Stimulated activated effector memory CD8-positive, alpha-beta T cell treated with anti-CD3 and anti-CD28 coated beads, Interleukin-12 subunit alpha, Interleukin-12 subunit beta, amount 100 ng/mL, for 72 hours (primary cell): ENCODE measurements around the gene KCNIP4.

Experiments used
- ATAC-seq: fragments of 150-1000 bp; cut with Tn5 transposase; 2 replicates; pipeline ENCODE4 v1.10.0; 2021
- DNase-seq, 2 donors: peaks; one replicate each; pipeline ENCODE4 v3.0.0; 2021 to 2022; ENCODE audit warnings: low spot score in 2 of 2
- H3K27ac Mint-ChIP-seq: one replicate; pipeline ENCODE4 v1.8.0; 2022; ENCODE audit warnings: mild to moderate bottlenecking, mixed read lengths
- H3K36me3 Mint-ChIP-seq: one replicate; pipeline ENCODE4 v1.8.0; 2022; ENCODE audit warnings: mild to moderate bottlenecking, mixed read lengths
- H3K4me1 Mint-ChIP-seq: one replicate; pipeline ENCODE4 v1.8.0; 2022; ENCODE audit warnings: mixed read lengths
- H3K4me3 Mint-ChIP-seq: one replicate; pipeline ENCODE4 v1.8.0; 2022; ENCODE audit warnings: mild to moderate bottlenecking, mixed read lengths
- H3K9me3 Mint-ChIP-seq: one replicate; pipeline ENCODE4 v1.8.0; 2022; ENCODE audit warnings: mixed read lengths

Gene KCNIP4

DNA sequence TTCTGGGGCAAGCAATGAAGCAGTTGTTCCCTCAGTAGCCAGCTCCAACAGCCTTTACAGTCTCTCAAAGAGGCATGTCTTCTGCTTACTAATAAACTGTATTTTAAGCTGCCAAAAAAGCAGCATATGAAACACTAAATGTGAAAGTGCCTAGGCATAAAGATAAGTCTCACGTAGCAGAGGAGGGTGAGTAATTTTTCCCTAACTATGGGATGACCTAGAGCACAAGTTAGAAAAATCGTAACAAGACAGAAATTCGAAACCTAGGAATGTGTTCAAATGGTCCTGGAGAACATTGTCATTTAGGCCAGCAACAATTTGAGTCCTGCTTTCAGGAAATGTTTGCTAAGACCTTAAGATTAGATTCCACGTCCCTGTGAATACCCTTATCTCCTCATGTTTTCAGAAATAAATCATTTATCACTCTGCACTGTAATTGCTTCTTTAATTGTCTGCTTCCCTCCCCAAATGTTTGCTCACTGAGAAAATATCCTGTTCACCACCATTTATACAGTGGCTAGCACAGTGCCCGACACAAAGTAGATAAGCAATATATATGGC is 222.2 kb downstream of the KCNIP4 start:
- H3K27ac Mint-ChIP-seq = no peak overlapping the region
- H3K4me3 Mint-ChIP-seq = no peak overlapping the region
- H3K4me1 Mint-ChIP-seq = no peaks in the 10 kb centered on the region
- DNase-seq = no peak
- ATAC-seq = no peak
- no peaks in the 10 kb centered on the region for H3K36me3 Mint-ChIP-seq
- peaks cover 11% of the 10 kb centered on the region for H3K9me3 Mint-ChIP-seq

DNA sequence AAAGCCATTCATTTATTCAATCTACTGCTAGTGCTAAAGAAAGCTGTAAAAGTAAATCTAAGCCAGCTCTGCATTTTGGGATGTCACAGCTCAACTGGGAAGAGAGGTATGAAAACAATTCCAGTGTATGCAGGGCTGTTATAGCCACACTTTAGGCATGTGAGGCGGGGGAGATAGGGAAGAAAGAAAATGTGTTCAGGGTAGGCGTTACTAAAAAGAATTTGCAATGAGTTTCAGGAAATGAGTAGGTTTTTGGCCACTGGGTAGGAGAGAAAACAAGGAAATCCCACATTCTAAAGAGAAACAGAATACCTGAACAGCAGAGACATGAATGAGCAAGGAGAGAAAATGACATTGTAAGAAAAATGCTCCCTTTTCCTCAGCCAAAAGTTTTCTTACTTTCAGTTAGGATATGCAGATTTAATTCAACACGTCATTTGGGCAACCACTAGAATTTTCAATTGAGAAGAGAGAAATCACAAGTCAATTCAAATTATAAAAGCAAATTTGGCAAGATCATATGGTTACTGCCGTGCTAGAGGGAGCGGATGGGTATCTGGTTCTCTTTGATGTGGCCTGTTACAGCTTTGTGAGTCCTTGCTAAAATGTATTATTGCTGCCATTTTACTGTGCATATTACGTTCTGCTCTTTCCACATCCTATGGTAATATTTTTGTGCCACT is 226.3 kb downstream of the KCNIP4 start:
- DNase-seq (no peak), ATAC-seq (no peak)
- no peak overlapping the region for H3K4me3 Mint-ChIP-seq
- no peak overlapping the region for H3K27ac Mint-ChIP-seq
- no peaks in the 10 kb centered on the region for H3K4me1 Mint-ChIP-seq
- peaks cover 4% of the 10 kb centered on the region for H3K9me3 Mint-ChIP-seq
- no peaks in the 10 kb centered on the region for H3K36me3 Mint-ChIP-seq

DNA sequence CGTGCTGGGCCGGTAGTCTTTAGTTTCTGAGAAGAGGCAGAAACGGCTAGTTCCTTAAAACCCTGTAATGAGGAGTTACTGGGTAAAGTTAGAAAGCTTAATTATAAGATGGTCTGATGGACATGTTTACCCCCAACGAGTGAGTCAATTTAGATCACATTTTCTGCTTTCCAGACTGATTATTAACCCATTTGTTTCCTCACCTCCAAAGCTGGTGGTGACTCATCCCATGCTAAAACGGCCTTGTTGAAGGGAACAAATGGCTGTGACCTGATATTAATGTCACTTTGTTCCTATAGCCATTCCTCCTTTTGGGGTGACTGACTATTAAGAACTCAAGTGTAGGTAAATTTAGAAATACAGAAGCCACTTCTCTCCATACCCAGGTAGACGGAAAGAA is 232.0 kb downstream of the KCNIP4 start:
- no peaks in the 10 kb centered on the region for H3K36me3 Mint-ChIP-seq
- no peak overlapping the region for H3K4me3 Mint-ChIP-seq
- peaks cover 10% of the 10 kb centered on the region for H3K9me3 Mint-ChIP-seq
- ATAC-seq (no peak), DNase-seq (no peak)
- H3K27ac Mint-ChIP-seq = no peak overlapping the region
- no peaks in the 10 kb centered on the region for H3K4me1 Mint-ChIP-seq

DNA sequence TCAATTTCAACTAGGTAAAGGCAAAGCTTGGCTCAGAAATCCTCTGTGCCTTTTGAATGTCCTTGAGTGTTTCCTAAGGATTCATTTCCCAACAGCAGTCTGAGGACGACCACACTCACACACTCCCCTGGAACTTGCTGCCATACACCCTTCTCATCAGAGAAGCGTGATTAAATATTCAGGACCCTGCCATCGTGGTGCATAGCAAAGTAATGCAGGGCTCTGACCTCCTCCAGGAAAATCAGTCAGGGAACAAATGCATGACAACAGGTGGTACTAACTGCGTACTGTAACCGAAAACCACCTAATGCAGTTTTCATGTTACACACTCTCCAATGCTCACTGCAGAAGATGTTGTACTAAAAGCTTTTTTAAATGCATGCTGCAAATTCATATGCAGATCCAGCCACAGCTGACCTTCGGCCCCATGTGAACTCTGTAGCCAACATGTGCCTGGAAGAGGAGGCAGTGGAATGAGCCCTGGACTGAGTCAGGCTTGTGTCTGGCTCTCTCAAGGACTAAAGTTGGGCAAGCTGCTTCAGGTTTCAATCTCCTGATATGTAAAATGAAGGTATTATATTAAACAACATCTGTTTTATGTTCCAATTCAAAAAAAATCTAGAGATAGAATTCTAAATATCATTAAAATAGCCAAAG is 238.3 kb downstream of the KCNIP4 start:
- ATAC-seq (no peak), DNase-seq (no peak)
- no peak overlapping the region for H3K27ac Mint-ChIP-seq
- H3K9me3 Mint-ChIP-seq = peaks cover 10% of the 10 kb centered on the region
- no peaks in the 10 kb centered on the region for H3K4me1 Mint-ChIP-seq
- no peaks in the 10 kb centered on the region for H3K36me3 Mint-ChIP-seq
- no peak overlapping the region for H3K4me3 Mint-ChIP-seq

DNA sequence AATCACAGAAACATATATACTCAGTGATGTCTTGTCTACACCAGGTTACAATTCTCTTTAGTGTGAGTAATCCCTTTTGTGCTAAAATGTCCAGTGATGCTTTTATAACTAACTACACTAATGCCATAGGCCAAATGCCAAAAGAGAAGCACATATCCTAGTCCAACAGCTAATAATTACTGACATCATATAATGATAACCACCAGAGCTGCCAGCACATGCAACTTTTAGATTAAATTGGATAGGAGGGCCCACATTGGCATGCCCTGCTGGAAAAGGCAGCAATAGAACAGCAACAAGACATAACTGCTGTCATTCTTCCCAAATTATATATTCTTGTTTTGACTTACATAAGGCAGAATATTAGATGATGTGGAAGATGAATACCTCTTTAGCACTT is 238.8 kb downstream of the KCNIP4 start:
- ATAC-seq (no peak), DNase-seq (no peak)
- Mint-ChIP-seq H3K4me3 (no peak overlapping the region), H3K9me3 (peaks cover 12% of the 10 kb centered on the region), H3K27ac (no peak overlapping the region), H3K4me1 (no peaks in the 10 kb centered on the region), H3K36me3 (no peaks in the 10 kb centered on the region)

DNA sequence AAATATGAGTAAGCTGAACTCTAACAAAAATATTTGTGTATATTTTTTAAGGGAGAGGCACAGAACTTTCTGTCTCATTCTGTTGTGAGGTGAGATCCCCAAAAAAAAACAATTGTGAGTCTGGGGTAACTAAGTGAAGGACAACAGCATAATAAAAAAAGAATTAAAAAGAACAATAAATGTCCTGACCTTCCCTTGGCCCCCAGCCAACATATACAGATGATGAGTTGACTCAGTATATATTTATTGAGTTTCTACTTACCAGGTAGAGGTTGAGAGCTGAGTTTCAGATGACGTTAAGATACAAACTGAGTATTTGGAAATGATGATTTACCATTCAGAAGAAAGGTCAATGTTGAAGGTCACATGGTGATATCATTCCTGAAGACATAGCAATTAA is 239.5 kb downstream of the KCNIP4 start:
- Mint-ChIP-seq H3K4me1 (no peaks in the 10 kb centered on the region), H3K4me3 (no peak overlapping the region), H3K9me3 (peaks cover 9% of the 10 kb centered on the region), H3K27ac (no peak overlapping the region), H3K36me3 (no peaks in the 10 kb centered on the region)
- ATAC-seq = no peak
- no peak for DNase-seq

DNA sequence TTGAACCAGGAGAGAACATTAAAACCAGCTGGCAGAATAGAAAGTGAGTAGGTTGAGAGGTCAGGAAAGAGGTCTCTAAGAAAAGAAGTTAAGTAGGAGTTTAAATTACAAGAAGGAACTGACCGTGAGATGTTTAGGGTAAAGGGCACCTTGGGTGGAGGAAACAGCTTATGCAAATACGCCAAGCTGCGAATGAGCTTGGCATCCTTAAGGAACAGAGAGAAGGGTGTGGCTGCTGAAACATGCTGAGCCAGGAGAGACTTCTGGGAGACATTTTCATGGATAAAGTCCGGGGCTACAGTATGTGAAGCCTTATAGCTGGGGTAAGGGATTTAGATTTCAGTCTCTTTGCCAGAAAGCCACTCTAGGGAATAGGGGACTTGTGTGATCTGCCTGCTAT is 249.1 kb downstream of the KCNIP4 start:
- no peak overlapping the region for H3K4me3 Mint-ChIP-seq
- H3K36me3 Mint-ChIP-seq = no peaks in the 10 kb centered on the region
- ATAC-seq (no peak), DNase-seq (no peak)
- no peak overlapping the region for H3K27ac Mint-ChIP-seq
- no peaks in the 10 kb centered on the region for H3K4me1 Mint-ChIP-seq
- no peaks in the 10 kb centered on the region for H3K9me3 Mint-ChIP-seq

DNA sequence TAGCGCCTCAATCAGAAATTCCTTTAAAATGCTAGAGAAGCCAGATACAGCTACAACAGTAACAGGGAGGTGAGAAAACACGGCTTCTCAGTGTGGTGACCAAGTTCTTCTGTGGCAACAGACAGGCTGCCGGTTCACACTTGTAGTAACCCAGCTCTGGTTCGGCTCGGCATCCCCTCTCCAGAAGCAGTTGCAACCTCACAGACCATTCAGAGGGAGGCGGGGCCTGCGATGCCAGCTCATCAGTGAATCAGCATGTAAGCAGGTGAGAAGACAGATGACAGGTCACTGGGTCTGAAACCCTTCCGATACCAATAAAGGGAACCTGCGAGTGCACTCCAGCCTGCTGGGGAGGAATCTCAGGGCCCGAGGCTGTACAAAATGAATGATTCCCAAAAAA is 251.0 kb downstream of the KCNIP4 start:
- ATAC-seq (no peak), DNase-seq (no peak)
- no peak overlapping the region for H3K4me3 Mint-ChIP-seq
- H3K9me3 Mint-ChIP-seq = peaks cover 3% of the 10 kb centered on the region
- no peaks in the 10 kb centered on the region for H3K4me1 Mint-ChIP-seq
- no peaks in the 10 kb centered on the region for H3K36me3 Mint-ChIP-seq
- H3K27ac Mint-ChIP-seq = no peak overlapping the region

DNA sequence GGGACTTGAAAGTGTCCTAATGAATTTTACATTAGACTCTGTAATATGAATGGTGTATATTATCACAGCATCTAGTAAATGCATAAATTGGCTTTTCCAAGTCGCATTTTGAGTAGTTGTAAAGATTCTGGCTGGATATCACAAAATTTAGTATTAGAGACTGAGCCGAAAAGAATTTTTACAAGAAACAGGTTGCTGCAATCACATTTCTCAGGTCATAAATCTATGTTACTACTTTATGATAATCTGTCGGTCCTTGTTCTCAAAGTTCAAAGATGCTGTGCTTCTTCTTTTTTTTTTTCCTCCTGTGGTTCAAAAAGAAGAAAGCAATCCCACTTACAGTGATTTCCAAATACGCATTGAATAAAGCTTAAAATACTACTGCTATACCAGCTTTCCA is 253.4 kb downstream of the KCNIP4 start:
- Mint-ChIP-seq H3K9me3 (peaks cover 3% of the 10 kb centered on the region), H3K36me3 (no peaks in the 10 kb centered on the region), H3K27ac (no peak overlapping the region), H3K4me1 (no peaks in the 10 kb centered on the region), H3K4me3 (no peak overlapping the region)
- no peak for ATAC-seq
- no peak for DNase-seq

DNA sequence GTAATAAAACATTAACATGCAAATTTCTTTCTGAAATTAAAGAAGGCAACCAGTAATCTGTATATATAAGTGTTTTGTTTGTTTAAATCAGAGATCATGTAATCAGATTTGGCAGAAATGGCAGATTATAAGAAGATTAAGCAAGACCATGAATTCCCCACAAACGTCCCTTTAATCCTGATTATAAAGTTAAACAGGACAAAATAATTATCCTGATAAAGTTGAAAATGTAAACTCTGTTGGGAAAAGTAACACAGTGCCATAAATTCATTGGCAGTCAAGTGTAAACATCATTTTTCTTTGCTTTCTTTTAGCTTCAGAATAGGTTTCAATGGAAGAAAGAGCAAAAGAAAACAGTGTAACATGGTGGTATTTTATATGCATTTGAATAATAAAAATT is 256.3 kb downstream of the KCNIP4 start:
- no peaks in the 10 kb centered on the region for H3K4me1 Mint-ChIP-seq
- DNase-seq (no peak), ATAC-seq (no peak)
- H3K4me3 Mint-ChIP-seq = no peak overlapping the region
- no peaks in the 10 kb centered on the region for H3K36me3 Mint-ChIP-seq
- no peak overlapping the region for H3K27ac Mint-ChIP-seq
- H3K9me3 Mint-ChIP-seq = peaks cover 7% of the 10 kb centered on the region

DNA sequence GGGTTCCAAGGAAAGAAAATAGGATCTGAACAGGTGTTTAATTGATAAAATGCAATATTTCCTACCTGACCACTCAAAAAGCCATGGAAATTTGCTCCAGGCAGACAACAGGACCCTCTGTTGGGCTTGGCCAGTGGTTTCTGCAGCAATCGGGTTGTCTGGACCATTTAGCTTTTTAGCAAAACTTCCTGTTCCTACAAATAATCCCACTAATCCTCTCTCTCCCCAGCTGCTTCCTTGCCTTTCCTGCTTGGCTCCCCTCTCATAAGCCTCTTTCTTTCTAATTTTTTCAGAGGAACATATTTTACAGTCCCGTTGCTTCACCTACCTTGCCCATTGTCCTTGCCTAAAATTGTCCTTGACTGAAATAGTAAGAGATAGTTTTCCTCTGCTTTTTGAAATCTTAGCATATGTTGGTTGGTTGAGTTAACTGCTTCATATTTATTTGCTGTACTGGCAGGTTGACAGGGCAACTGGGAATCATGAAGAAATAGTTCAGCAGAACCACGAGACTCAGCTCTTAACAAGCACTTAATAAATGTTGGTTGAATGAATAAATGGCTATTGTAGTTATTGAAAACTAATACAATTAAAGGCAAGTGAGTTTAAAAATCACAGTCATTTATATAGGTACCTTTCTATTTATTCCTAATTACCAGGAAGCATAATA is 259.8 kb downstream of the KCNIP4 start:
- no peak for ATAC-seq
- Mint-ChIP-seq H3K4me3 (no peak overlapping the region), H3K27ac (no peak overlapping the region), H3K9me3 (peaks cover 7% of the 10 kb centered on the region), H3K36me3 (no peaks in the 10 kb centered on the region), H3K4me1 (no peaks in the 10 kb centered on the region)
- DNase-seq = no peak

DNA sequence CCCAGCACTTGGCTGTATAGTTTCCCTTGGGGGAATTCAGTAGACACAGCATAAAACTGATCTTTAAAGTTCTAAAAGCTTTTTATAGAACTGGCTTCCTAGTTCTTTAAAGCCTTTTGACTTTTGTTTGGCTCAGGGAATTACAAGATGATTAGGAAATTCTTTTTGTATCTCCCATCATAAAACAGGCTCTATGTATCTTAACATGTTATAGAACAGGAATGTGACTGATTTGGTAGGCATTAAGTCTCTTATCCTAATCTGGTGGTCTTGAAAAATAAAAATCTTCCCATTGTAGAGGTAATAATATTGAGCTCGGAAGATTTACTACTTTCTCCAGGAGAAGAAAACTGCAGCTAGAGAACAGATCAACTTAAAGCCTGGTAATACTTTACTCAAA is 262.7 kb downstream of the KCNIP4 start:
- H3K27ac Mint-ChIP-seq = no peak overlapping the region

DNA sequence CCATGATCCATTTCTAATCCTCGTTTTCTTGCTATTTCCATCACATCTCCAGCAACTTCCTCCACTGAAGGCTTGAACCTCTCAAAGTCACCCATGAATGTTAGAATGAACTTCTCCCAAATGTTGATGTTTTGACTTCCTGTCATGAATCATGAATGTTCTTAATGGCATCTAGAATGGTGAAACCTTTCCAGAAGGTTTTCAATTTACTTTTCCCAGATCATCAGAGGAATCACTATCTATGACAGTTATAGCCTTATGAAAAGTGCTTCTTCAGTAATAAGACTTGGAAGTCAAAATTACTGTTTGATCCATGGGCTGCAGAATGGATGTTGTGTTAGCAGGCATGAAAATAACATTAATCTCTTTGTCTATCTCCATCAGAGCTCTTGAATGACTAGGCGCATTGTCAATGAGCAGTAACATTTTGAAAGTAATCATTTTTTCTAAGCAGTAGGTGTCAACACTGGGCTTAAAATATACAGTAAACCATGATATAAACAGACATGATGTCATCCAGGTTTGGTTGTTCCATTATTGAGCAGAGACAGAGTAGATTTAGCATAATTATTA is 268.2 kb downstream of the KCNIP4 start:
- Mint-ChIP-seq H3K9me3 (peaks cover 13% of the 10 kb centered on the region), H3K4me3 (no peak overlapping the region), H3K36me3 (no peaks in the 10 kb centered on the region), H3K27ac (no peak overlapping the region), H3K4me1 (no peaks in the 10 kb centered on the region)
- ATAC-seq (no peak), DNase-seq (no peak)

More for the DNA sequence above, 262.7 kb downstream of the KCNIP4 start:
- ATAC-seq (no peak), DNase-seq (no peak)
- Mint-ChIP-seq H3K4me1 (no peaks in the 10 kb centered on the region), H3K36me3 (no peaks in the 10 kb centered on the region), H3K9me3 (peaks cover 4% of the 10 kb centered on the region), H3K4me3 (no peak overlapping the region)

DNA sequence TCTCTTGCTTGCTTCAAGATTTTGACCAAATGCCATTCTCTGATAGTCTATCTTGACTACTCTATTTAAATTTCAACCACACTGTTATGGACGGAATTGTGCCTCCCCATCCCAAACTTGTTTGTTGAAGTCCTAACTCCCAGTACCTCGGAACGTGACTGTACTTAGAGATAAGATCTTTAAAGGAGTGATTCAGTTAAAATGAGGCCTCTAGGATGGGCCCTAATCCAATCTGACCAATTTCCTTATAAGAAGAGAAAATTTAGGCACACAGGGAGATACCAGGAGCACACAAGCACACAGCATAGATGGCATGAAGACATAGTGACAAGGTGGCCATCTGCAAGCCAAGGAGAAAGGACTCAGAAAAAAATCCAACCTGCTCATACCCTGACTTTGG is 269.9 kb downstream of the KCNIP4 start:
- no peak for ATAC-seq
- no peaks in the 10 kb centered on the region for H3K4me1 Mint-ChIP-seq
- no peak for DNase-seq
- no peaks in the 10 kb centered on the region for H3K36me3 Mint-ChIP-seq
- H3K27ac Mint-ChIP-seq = no peak overlapping the region
- peaks cover 16% of the 10 kb centered on the region for H3K9me3 Mint-ChIP-seq
- H3K4me3 Mint-ChIP-seq = no peak overlapping the region

DNA sequence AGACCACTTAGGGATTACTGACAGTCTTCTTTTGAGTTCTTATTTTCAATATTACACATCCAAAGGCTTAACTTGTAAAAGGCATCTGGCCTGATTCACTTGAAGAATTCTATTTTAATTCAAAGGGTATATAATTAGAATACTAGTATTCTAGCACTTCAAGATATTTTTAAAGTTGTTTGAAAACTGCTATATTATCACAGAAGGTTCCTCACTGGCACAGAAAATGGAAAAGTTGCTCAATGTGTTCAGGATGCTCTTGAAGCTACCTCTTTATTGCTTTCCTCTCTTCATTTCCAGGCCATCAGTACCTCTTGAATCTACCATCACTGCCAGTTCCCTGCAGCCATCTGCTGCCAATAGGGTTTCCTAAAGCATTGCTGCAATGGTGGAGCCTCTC is 271.4 kb downstream of the KCNIP4 start:
- no peak for DNase-seq
- H3K36me3 Mint-ChIP-seq = no peaks in the 10 kb centered on the region
- H3K4me3 Mint-ChIP-seq = no peak overlapping the region
- no peaks in the 10 kb centered on the region for H3K4me1 Mint-ChIP-seq
- H3K27ac Mint-ChIP-seq = no peak overlapping the region
- H3K9me3 Mint-ChIP-seq = peaks cover 18% of the 10 kb centered on the region
- no peak for ATAC-seq
